Peyer's patch (tissue), 4 donors: Measurements from ENCODE around the gene LGALS4. TPM values are rescaled to one million over a fixed set of nuclear protein-coding genes. Genes with fewer than 3 reads are reported as not detected.
"Not testable (repeated sequence)": the region's sequence is repeated elsewhere in the genome, so short reads cannot be mapped to it uniquely, and the experiment has no call there.

Source experiments
- DNase-seq, 3 donors: peaks; one replicate each; pipeline ENCODE4 v3.0.0-alpha.2; 2017 to 2019
- H3K27ac ChIP-seq, 4 donors: fragments of 200-600 bp; sonication (generic); one replicate each; pipeline ENCODE4 v1.5.1; 2016 to 2019
- H3K27me3 ChIP-seq, 2 donors: fragments of 200-600 bp; sonication (generic); one replicate each; pipeline ENCODE4 v1.5.1; 2019
- H3K36me3 ChIP-seq, 3 donors: fragments of 200-600 bp; sonication (generic); one replicate each; pipeline ENCODE4 v1.5.1; 2016 to 2019
- H3K4me1 ChIP-seq, 4 donors: fragments of 200-600 bp; sonication (generic); one replicate each; pipeline ENCODE4 v1.5.1; 2016 to 2019
- H3K4me3 ChIP-seq, 4 donors: fragments of 200-600 bp; sonication (generic); 1 replicate in 3 of 4; 2 replicates in 1 of 4; pipeline ENCODE4 v1.5.1; 2016 to 2019; ENCODE audit warnings: mild to moderate bottlenecking in 1 of 4
- H3K9me3 ChIP-seq, 4 donors: fragments of 200-600 bp; sonication (generic); one replicate each; pipeline ENCODE4 v1.5.1; 2016 to 2019; ENCODE audit warnings: mild to moderate bottlenecking in 1 of 4
- CTCF ChIP-seq, 6 experiments: fragments of 450-650 bp in 4 of 6; fragments of 200-600 bp in 2 of 6; sonication (generic) in 1 of 6; IDR thresholded peaks; one replicate each; pipeline ENCODE4 v1.5.1; 2017 to 2019; ENCODE audit warnings: antibody characterized with exemption in 6 of 6, mild to moderate bottlenecking in 3 of 6, moderate library complexity in 1 of 6
- POLR2A ChIP-seq, 2 donors: fragments of 450-650 bp; IDR thresholded peaks; one replicate each; pipeline ENCODE4 v1.5.1; 2017; ENCODE audit warnings: antibody characterized with exemption in 2 of 2, mild to moderate bottlenecking in 2 of 2, moderate library complexity in 2 of 2
- total RNA-seq, 4 donors: library from RNA; depleted of rRNA; stranded (reverse); fragments of >200 nt; gene quantifications; one replicate each; pipeline ENCODE4 v1.1.0, GENCODE V29; 2016

LGALS4 gene
- total RNA-seq, 4 donors from 2014 or later: 1,215 to 4,170 (median 2,579) TPM

- Histone ChIP-seq H3K4me1 (peaks cover 0 to 7% (median 3%) of the 10 kb centered on the region in 4 donors), H3K4me3 (no peak overlapping the region), H3K9me3 (no peaks in the 10 kb centered on the region), H3K36me3 (no peaks in the 10 kb centered on the region), H3K27ac (no peak overlapping the region), H3K27me3 (no peaks in the 10 kb centered on the region)
- DNase-seq: no peak
- TF ChIP-seq CTCF (IDR thresholded peaks at IDR 0.05) (no peak), POLR2A (IDR thresholded peaks at IDR 0.05) (no peak)
Observed at GRCh38 chr19:38766276-38767047, 46.3 kb downstream of the LGALS4 start.

GRCh38 chr19:38765214-38765613 is 47.5 kb downstream of the LGALS4 start:
- Histone ChIP-seq H3K9me3 (no peaks in the 10 kb centered on the region), H3K4me3 (no peak overlapping the region), H3K36me3 (no peaks in the 10 kb centered on the region), H3K27ac (no peak overlapping the region), H3K4me1 (peaks cover 0 to 7% (median 3%) of the 10 kb centered on the region in 4 donors), H3K27me3 (no peaks in the 10 kb centered on the region)
- TF ChIP-seq POLR2A (IDR thresholded peaks at IDR 0.05) (no peak), CTCF (IDR thresholded peaks at IDR 0.05) (no peak)
- DNase-seq: no peak

- Histone ChIP-seq H3K4me1 (no peaks in the 10 kb centered on the region), H3K36me3 (no peaks in the 10 kb centered on the region), H3K27me3 (no peaks in the 10 kb centered on the region), H3K4me3 (no peak overlapping the region), H3K9me3 (no peaks in the 10 kb centered on the region), H3K27ac (no peak overlapping the region)
- DNase-seq: no peak
- TF ChIP-seq POLR2A (IDR thresholded peaks at IDR 0.05) (no peak), CTCF (IDR thresholded peaks at IDR 0.05) (no peak)
Observed at GRCh38 chr19:38763795-38764220, 48.9 kb downstream of the LGALS4 start.

GRCh38 chr19:38761884-38762389 is 50.8 kb downstream of the LGALS4 start:
- not testable (repeated sequence) for DNase-seq, H3K36me3 ChIP-seq, H3K27me3 ChIP-seq, H3K4me3 ChIP-seq, H3K27ac ChIP-seq, H3K4me1 ChIP-seq, H3K9me3 ChIP-seq

- not testable (repeated sequence) for H3K27me3 ChIP-seq, DNase-seq, H3K4me3 ChIP-seq, H3K36me3 ChIP-seq, H3K4me1 ChIP-seq, H3K9me3 ChIP-seq, H3K27ac ChIP-seq
Observed at GRCh38 chr19:38760805-38761517, 51.8 kb downstream of the LGALS4 start.

- no peak for TF ChIP-seq CTCF (IDR thresholded peaks at IDR 0.05)
- Histone ChIP-seq H3K27me3 (no peaks in the 10 kb centered on the region), H3K4me1 (no peaks in the 10 kb centered on the region), H3K36me3 (no peaks in the 10 kb centered on the region), H3K27ac (peak overlapping the region in 2 of 4 donors; percentile 41 to 69), H3K9me3 (no peaks in the 10 kb centered on the region), H3K4me3 (no peak overlapping the region)
- DNase-seq: peak in 1 of 3 donors; percentile 78
Observed at GRCh38 chr19:38759590-38760003, 53.1 kb downstream of the LGALS4 start.

GRCh38 chr19:38754196-38754595 is 58.5 kb downstream of the LGALS4 start:
- H3K9me3 ChIP-seq, H3K27me3 ChIP-seq, H3K4me3 ChIP-seq, DNase-seq, H3K27ac ChIP-seq, H3K4me1 ChIP-seq, H3K36me3 ChIP-seq: not testable (repeated sequence)

- not testable (repeated sequence) for H3K4me1 ChIP-seq, H3K27ac ChIP-seq, H3K36me3 ChIP-seq, DNase-seq, H3K4me3 ChIP-seq, H3K27me3 ChIP-seq, H3K9me3 ChIP-seq
Observed at GRCh38 chr19:38753783-38754182, 59.0 kb downstream of the LGALS4 start.
